ENCODE results near the gene LIX1.
"Not testable (repeated sequence)": the region's sequence is repeated elsewhere in the genome, so short reads cannot be mapped to it uniquely, and the experiment has no call there.

DNA sequence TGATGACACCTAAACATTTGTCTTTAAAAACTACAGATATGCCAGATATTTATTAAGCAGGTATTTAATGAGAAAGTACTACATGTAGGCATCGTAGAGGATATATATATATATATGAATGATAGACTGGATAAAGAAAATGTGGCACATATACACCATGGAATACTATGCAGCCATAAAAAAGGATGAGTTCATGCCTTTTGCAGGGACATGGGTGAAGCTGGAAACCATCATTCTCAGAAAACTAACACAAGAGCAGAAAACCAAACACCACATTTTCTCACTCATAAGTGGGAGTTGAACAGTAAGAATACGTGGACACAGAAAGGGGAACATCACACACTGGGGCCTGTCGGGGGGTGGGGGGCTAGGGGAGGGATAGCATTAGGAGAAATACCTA, 37.0 kb upstream of the LIX1 start:
- TF ChIP-seq, protein P1, sequence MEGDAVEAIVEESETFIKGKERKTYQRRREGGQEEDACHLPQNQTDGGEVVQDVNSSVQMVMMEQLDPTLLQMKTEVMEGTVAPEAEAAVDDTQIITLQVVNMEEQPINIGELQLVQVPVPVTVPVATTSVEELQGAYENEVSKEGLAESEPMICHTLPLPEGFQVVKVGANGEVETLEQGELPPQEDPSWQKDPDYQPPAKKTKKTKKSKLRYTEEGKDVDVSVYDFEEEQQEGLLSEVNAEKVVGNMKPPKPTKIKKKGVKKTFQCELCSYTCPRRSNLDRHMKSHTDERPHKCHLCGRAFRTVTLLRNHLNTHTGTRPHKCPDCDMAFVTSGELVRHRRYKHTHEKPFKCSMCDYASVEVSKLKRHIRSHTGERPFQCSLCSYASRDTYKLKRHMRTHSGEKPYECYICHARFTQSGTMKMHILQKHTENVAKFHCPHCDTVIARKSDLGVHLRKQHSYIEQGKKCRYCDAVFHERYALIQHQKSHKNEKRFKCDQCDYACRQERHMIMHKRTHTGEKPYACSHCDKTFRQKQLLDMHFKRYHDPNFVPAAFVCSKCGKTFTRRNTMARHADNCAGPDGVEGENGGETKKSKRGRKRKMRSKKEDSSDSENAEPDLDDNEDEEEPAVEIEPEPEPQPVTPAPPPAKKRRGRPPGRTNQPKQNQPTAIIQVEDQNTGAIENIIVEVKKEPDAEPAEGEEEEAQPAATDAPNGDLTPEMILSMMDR (IDR thresholded peaks at IDR 0.05): not testable (repeated sequence)
- not testable (repeated sequence) for TF ChIP-seq POLR2A (IDR thresholded peaks at IDR 0.05)

Measured in adrenal gland (tissue), 5 donors.